SK-N-SH (cell line): ENCODE data around the gene OR2T35. TPM values are rescaled to one million over a fixed set of nuclear protein-coding genes. Genes with fewer than 3 reads are reported as not detected.
A peak's percentile ranks its signal among the peaks of the same experiment; 100 is the strongest.

Source experiments
- CTCF ChIA-PET: fragments of 300-600, 350-600 bp; formaldehyde crosslinking; extraction: SDS; loops from one replicate; lab custom pipeline; 2021; lab: Yijun Ruan, JAX
- POLR2A ChIA-PET: fragments of 350-600 bp; sonication (Branson Sonifier 250); formaldehyde crosslinking; extraction: SDS; loops from one replicate; lab custom pipeline; 2020; ENCODE audit warnings: antibody characterized with exemption, inconsistent platforms; lab: Yijun Ruan, JAX
- DNase-seq: peaks from one replicate; pipeline ENCODE4 v3.0.0; 2012
- H2AFZ ChIP-seq: fragments of 200-600 bp; sonication (generic); 2 replicates; pipeline ENCODE4 v1.8.1; 2016; ENCODE audit warnings: antibody characterized with exemption, mild to moderate bottlenecking, low read depth
- H3F3A ChIP-seq: fragments of 200-600 bp; sonication (generic); replicated peaks from 2 replicates; pipeline ENCODE3; 2016; ENCODE audit warnings: antibody characterized with exemption, mild to moderate bottlenecking; ENCODE audit not compliant: insufficient read depth
- H3K27ac ChIP-seq, 2 experiments: fragments of 200-500 bp in 1 of 2; fragments of 200-600 bp in 1 of 2; sonication (Bioruptor generic) in 1 of 2; sonication (generic), shearing (Covaris generic) in 1 of 2; 2 replicates each; pipeline versions ENCODE4 v1.5.1 to v1.6.1; 2014 to 2016; ENCODE audit warnings: low read depth in 2 of 2, inconsistent platforms in 1 of 2, low read length in 1 of 2, mild to moderate bottlenecking in 1 of 2, mixed read lengths in 1 of 2
- H3K27me3 ChIP-seq: fragments of 200-600 bp; sonication (generic), shearing (Covaris generic); 2 replicates; pipeline ENCODE4 v1.6.1; 2016; ENCODE audit warnings: mixed run types; ENCODE audit not compliant: insufficient read depth
- H3K36me3 ChIP-seq, 2 experiments: fragments of 200-500 bp in 1 of 2; fragments of 200-600 bp in 1 of 2; sonication (Bioruptor generic) in 1 of 2; sonication (generic) in 1 of 2; replicated peaks in 1 of 2; 2 replicates each; pipeline versions ENCODE3 to v1.5.1; 2014 to 2016; ENCODE audit warnings: low read length in 1 of 2, mild to moderate bottlenecking in 1 of 2; ENCODE audit not compliant: insufficient read depth in 2 of 2, control insufficient read depth in 1 of 2
- H3K4me1 ChIP-seq, 2 experiments: fragments of 200-500 bp in 1 of 2; fragments of 200-600 bp in 1 of 2; sonication (Bioruptor generic) in 1 of 2; sonication (generic), shearing (Covaris generic) in 1 of 2; 2 replicates each; pipeline versions ENCODE4 v1.5.1 to v1.6.1; 2014 to 2016; ENCODE audit warnings: low read depth in 1 of 2, low read length in 1 of 2, mixed run types in 1 of 2; ENCODE audit not compliant: insufficient read depth in 2 of 2, control insufficient read depth in 1 of 2
- H3K4me2 ChIP-seq: fragments of 200-600 bp; sonication (generic), shearing (Covaris generic); 2 replicates; pipeline ENCODE4 v1.6.1; 2017; ENCODE audit warnings: mixed run types
- H3K4me3 ChIP-seq, 2 experiments: fragments of 200-500 bp in 1 of 2; fragments of 200-600 bp in 1 of 2; sonication (Bioruptor generic) in 1 of 2; sonication (generic), shearing (Covaris generic) in 1 of 2; 2 replicates each; pipeline versions ENCODE4 v1.5.1 to v1.8.1; 2014 to 2016; ENCODE audit warnings: low read depth in 2 of 2, inconsistent platforms in 1 of 2, low read length in 1 of 2, mild to moderate bottlenecking in 1 of 2, mixed read lengths in 1 of 2, moderate library complexity in 1 of 2
- H3K79me2 ChIP-seq: fragments of 200-600 bp; sonication (generic); 2 replicates; pipeline ENCODE4 v1.8.1; 2017; ENCODE audit warnings: mild to moderate bottlenecking; ENCODE audit not compliant: insufficient read depth
- H3K9ac ChIP-seq: fragments of 200-600 bp; sonication (generic); 2 replicates; pipeline ENCODE4 v1.6.1; 2017; ENCODE audit warnings: mixed run types
- H3K9me2 ChIP-seq: fragments of 200-600 bp; sonication (generic); 2 replicates; pipeline ENCODE4 v1.6.1; 2017; ENCODE audit warnings: mixed run types
- H3K9me3 ChIP-seq: fragments of 200-600 bp; sonication (generic); 2 replicates; pipeline ENCODE4 v1.6.1; 2017; ENCODE audit warnings: mixed run types, mild to moderate bottlenecking, moderate library complexity
- H4K20me1 ChIP-seq: fragments of 200-600 bp; sonication (generic); 2 replicates; pipeline ENCODE4 v1.6.1; 2017; ENCODE audit warnings: mild to moderate bottlenecking, mixed run types; ENCODE audit not compliant: insufficient read depth
- ELF1 ChIP-seq: IDR thresholded peaks from 2 replicates; pipeline ENCODE4 v1.4.0; 2012
- EP300 ChIP-seq, 2 experiments: IDR thresholded peaks; 2 replicates each; pipeline versions ENCODE4 v1.4.0 to v1.6.1; 2012; ENCODE audit warnings: borderline replicate concordance in 1 of 2, low read depth in 1 of 2, low read length in 1 of 2
- FOSL2 ChIP-seq: IDR thresholded peaks from 2 replicates; pipeline ENCODE4 v1.4.0; 2012; ENCODE audit warnings: low read depth, mild to moderate bottlenecking, moderate library complexity, borderline replicate concordance
- FOXM1 ChIP-seq: IDR thresholded peaks from 2 replicates; pipeline ENCODE4 v1.4.0; 2012; ENCODE audit warnings: low read depth, mild to moderate bottlenecking
- MXI1 ChIP-seq: IDR thresholded peaks from 2 replicates; pipeline ENCODE4 v1.6.1; 2012; ENCODE audit warnings: mild to moderate bottlenecking, low read depth, low read length, improper control_type of control experiment
- NFIC ChIP-seq: IDR thresholded peaks from 2 replicates; pipeline ENCODE4 v1.4.0; 2012; ENCODE audit warnings: borderline replicate concordance
- POLR2AphosphoS5 ChIP-seq: IDR thresholded peaks from 2 replicates; pipeline ENCODE4 v1.6.1; 2012; ENCODE audit warnings: low read depth, low read length
- RAD21 ChIP-seq: IDR thresholded peaks from 2 replicates; pipeline ENCODE4 v1.6.1; 2012; ENCODE audit warnings: mild to moderate bottlenecking, low read length
- RXRA ChIP-seq: IDR thresholded peaks from 2 replicates; pipeline ENCODE4 v1.4.0; 2012; ENCODE audit warnings: low read depth, mild to moderate bottlenecking, borderline replicate concordance
- SMC3 ChIP-seq: IDR thresholded peaks from 2 replicates; pipeline ENCODE4 v1.6.1; 2012; ENCODE audit warnings: low read depth, low read length, improper control_type of control experiment
- TAF1 ChIP-seq: IDR thresholded peaks from 2 replicates; pipeline ENCODE4 v1.6.1; 2012; ENCODE audit warnings: low read depth, mild to moderate bottlenecking, low read length, moderate library complexity, borderline replicate concordance
- TCF12 ChIP-seq: IDR thresholded peaks from 2 replicates; pipeline ENCODE4 v1.4.0; 2012
- TEAD4 ChIP-seq: IDR thresholded peaks from 2 replicates; pipeline ENCODE4 v1.4.0; 2012; ENCODE audit warnings: mild to moderate bottlenecking, borderline replicate concordance; ENCODE audit not compliant: insufficient read depth
- YY1 ChIP-seq: IDR thresholded peaks from 2 replicates; pipeline ENCODE4 v1.4.0; 2012; ENCODE audit warnings: low read depth, mild to moderate bottlenecking
- WGBS: methylation state at CpG from one replicate; pipeline ENCODE4 v1.1.6; 2017; ENCODE audit warnings: low lambda C conversion rate; 5-methylcytosine and 5-hydroxymethylcytosine counted together
- polyA plus RNA-seq, 3 experiments: library from polyadenylated mRNA; depleted of rRNA; stranded (reverse); fragments of >200 nt; gene quantifications; 2 replicates each; pipeline ENCODE4 v1.2.3, GENCODE V29; 2012
- TF ChIP-seq, protein P1 (sequence below): fragments of 200-600 bp; sonication (generic); IDR thresholded peaks from 2 replicates; pipeline ENCODE4 v1.6.1; 2017; ENCODE audit warnings: antibody characterized with exemption, mild to moderate bottlenecking, moderate library complexity
- TF ChIP-seq, protein P2 (sequence below): IDR thresholded peaks from 2 replicates; pipeline ENCODE4; 2012
- TF ChIP-seq, protein P3 (sequence below): IDR thresholded peaks from 2 replicates; pipeline ENCODE4 v1.4.0; 2012; ENCODE audit warnings: low read depth, borderline replicate concordance
- TF ChIP-seq, protein P4 (sequence below): fragments of 150-350 bp; IDR thresholded peaks from 2 replicates; pipeline ENCODE4 v1.6.1; 2017; ENCODE audit warnings: antibody characterized with exemption, low read length, low read depth, borderline replicate concordance
- TF ChIP-seq, protein P5 (sequence below): IDR thresholded peaks from 2 replicates; pipeline ENCODE4 v1.4.0; 2012; ENCODE audit warnings: low read depth, borderline replicate concordance
- TF ChIP-seq, protein P6 (sequence below): IDR thresholded peaks from 2 replicates; pipeline ENCODE4 v1.4.0; 2012; ENCODE audit warnings: low read depth

OR2T35 gene
- polyA plus RNA-seq, 1 of the 3 experiments (the other 2 are of a cell fraction), result not detected

DNA sequence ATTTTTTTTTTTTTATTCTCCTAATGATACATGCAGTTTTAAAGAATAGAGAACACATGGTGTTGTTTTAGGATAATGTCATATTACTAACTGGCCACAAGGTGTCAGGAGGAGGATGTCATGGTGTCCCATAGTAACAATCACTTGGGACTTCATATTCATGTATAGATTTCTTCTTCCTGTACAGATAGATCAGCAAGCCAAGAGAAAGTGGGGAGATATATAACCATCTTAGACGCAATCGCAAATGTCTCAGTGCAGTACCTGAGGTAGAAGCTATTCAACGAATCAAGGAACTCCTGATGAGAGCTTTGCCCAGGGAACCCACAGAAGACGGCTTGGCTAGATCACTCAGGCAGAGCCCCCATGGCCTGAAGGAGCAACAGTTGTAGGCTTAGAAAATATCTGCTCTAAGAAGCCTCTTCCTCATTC lies 22.5 kb downstream of the OR2T35 start:
- no peaks in the 10 kb centered on the region for H3K36me3 ChIP-seq
- WGBS, result 17% methylated on average over 4 of the region's 4 CpGs
- POLR2A ChIA-PET, result no interaction called here
- no peaks in the 10 kb centered on the region for H4K20me1 ChIP-seq
- DNase-seq, result peak; percentile 35
- H3K4me2 ChIP-seq, result no peak overlapping the region
- H3K27me3 ChIP-seq, result peaks cover 4% of the 10 kb centered on the region; the same call in 1 of the 2 replicates
- H3K79me2 ChIP-seq, result no peaks in the 10 kb centered on the region
- H2AFZ ChIP-seq, result no peak overlapping the region
- no peak overlapping the region for H3K27ac ChIP-seq
- TF ChIP-seq RAD21, result peak; percentile 65
- TF ChIP-seq, protein P1, sequence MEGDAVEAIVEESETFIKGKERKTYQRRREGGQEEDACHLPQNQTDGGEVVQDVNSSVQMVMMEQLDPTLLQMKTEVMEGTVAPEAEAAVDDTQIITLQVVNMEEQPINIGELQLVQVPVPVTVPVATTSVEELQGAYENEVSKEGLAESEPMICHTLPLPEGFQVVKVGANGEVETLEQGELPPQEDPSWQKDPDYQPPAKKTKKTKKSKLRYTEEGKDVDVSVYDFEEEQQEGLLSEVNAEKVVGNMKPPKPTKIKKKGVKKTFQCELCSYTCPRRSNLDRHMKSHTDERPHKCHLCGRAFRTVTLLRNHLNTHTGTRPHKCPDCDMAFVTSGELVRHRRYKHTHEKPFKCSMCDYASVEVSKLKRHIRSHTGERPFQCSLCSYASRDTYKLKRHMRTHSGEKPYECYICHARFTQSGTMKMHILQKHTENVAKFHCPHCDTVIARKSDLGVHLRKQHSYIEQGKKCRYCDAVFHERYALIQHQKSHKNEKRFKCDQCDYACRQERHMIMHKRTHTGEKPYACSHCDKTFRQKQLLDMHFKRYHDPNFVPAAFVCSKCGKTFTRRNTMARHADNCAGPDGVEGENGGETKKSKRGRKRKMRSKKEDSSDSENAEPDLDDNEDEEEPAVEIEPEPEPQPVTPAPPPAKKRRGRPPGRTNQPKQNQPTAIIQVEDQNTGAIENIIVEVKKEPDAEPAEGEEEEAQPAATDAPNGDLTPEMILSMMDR, result peak; percentile 69
- no peak for TF ChIP-seq TAF1
- no peak for TF ChIP-seq ELF1
- TF ChIP-seq SMC3, result peak; percentile 60
- TF ChIP-seq, all 33 proteins: peak for 3
- Histone ChIP-seq H3K4me1 (no peaks in the 10 kb centered on the region), H3K9ac (no peak overlapping the region), H3K4me3 (no peak overlapping the region), H3K9me2 (no peaks in the 10 kb centered on the region), H3F3A (no peaks in the 10 kb centered on the region), H3K9me3 (no peaks in the 10 kb centered on the region)
- CTCF ChIA-PET, result interaction anchor here (0.9 to 9.2 kb wide), 9 partner anchors 8 to 200 kb away, joined by 3 to 122 read pairs (median 6); no protein-coding TSS in a partner anchor

DNA sequence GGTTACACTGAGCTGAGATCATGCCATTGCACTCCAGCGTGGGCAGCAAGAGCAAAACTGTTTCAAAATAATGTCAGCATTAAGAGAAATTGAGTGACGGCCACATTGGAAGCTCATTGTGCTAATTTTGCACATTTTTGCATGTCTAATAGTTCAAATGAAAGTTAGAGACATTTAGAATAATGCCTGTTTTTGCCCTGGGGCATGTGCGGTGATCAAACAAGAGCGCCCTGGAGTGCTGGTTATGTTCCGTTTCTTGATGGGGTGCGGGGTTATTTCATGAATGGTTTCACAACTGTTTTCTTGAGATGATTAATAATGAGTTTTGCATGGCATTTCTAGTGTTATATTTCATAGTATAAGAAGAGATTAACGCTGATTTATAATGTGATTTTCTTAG lies 23.3 kb downstream of the OR2T35 start:
- Histone ChIP-seq H3K9ac (no peak overlapping the region), H3K9me3 (no peaks in the 10 kb centered on the region), H4K20me1 (no peaks in the 10 kb centered on the region), H3K27me3 (peaks cover 4% of the 10 kb centered on the region; the same call in 1 of the 2 replicates), H3K79me2 (no peaks in the 10 kb centered on the region), H3K4me1 (no peaks in the 10 kb centered on the region), H3K9me2 (no peaks in the 10 kb centered on the region), H3K27ac (no peak overlapping the region), H3K4me2 (no peak overlapping the region), H3K36me3 (no peaks in the 10 kb centered on the region), H2AFZ (no peak overlapping the region), H3F3A (no peaks in the 10 kb centered on the region), H3K4me3 (no peak overlapping the region)
- no peak for TF ChIP-seq FOXM1
- TF ChIP-seq, protein P2, sequence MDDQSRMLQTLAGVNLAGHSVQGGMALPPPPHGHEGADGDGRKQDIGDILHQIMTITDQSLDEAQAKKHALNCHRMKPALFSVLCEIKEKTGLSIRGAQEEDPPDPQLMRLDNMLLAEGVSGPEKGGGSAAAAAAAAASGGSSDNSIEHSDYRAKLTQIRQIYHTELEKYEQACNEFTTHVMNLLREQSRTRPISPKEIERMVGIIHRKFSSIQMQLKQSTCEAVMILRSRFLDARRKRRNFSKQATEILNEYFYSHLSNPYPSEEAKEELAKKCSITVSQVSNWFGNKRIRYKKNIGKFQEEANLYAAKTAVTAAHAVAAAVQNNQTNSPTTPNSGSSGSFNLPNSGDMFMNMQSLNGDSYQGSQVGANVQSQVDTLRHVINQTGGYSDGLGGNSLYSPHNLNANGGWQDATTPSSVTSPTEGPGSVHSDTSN, result no peak
- TF ChIP-seq SMC3, result no peak
- no peak for TF ChIP-seq TEAD4
- no peak for TF ChIP-seq NFIC
- TF ChIP-seq, protein P3, sequence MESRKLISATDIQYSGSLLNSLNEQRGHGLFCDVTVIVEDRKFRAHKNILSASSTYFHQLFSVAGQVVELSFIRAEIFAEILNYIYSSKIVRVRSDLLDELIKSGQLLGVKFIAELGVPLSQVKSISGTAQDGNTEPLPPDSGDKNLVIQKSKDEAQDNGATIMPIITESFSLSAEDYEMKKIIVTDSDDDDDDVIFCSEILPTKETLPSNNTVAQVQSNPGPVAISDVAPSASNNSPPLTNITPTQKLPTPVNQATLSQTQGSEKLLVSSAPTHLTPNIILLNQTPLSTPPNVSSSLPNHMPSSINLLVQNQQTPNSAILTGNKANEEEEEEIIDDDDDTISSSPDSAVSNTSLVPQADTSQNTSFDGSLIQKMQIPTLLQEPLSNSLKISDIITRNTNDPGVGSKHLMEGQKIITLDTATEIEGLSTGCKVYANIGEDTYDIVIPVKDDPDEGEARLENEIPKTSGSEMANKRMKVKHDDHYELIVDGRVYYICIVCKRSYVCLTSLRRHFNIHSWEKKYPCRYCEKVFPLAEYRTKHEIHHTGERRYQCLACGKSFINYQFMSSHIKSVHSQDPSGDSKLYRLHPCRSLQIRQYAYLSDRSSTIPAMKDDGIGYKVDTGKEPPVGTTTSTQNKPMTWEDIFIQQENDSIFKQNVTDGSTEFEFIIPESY, result no peak
- TF ChIP-seq RXRA, result no peak
- no peak for TF ChIP-seq POLR2AphosphoS5
- no peak for TF ChIP-seq TCF12
- TF ChIP-seq, protein P4, sequence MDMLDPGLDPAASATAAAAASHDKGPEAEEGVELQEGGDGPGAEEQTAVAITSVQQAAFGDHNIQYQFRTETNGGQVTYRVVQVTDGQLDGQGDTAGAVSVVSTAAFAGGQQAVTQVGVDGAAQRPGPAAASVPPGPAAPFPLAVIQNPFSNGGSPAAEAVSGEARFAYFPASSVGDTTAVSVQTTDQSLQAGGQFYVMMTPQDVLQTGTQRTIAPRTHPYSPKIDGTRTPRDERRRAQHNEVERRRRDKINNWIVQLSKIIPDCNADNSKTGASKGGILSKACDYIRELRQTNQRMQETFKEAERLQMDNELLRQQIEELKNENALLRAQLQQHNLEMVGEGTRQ, result no peak
- no peak for TF ChIP-seq FOSL2
- TF ChIP-seq, protein P5, sequence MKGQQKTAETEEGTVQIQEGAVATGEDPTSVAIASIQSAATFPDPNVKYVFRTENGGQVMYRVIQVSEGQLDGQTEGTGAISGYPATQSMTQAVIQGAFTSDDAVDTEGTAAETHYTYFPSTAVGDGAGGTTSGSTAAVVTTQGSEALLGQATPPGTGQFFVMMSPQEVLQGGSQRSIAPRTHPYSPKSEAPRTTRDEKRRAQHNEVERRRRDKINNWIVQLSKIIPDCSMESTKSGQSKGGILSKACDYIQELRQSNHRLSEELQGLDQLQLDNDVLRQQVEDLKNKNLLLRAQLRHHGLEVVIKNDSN, result no peak
- TF ChIP-seq ELF1, result no peak
- TF ChIP-seq, protein P6, sequence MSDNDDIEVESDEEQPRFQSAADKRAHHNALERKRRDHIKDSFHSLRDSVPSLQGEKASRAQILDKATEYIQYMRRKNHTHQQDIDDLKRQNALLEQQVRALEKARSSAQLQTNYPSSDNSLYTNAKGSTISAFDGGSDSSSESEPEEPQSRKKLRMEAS, result no peak
- no peak for TF ChIP-seq YY1
- no peak for TF ChIP-seq EP300 (IDR thresholded peaks at IDR 0.05; ENCODE audit: borderline replicate concordance in 1 of 2, low read depth in 1 of 2, low read length in 1 of 2)
- TF ChIP-seq MXI1, result no peak
- DNase-seq, result no peak
- ChIA-PET POLR2A (no interaction called here), CTCF (interaction anchor here (0.9 to 9.2 kb wide), 6 partner anchors 8 to 186 kb away, joined by 3 to 122 read pairs (median 8); no protein-coding TSS in a partner anchor)
- WGBS, result 2% methylated on average over 7 of the region's 7 CpGs
